ENCODE measurements around the gene C8G.

DNA sequence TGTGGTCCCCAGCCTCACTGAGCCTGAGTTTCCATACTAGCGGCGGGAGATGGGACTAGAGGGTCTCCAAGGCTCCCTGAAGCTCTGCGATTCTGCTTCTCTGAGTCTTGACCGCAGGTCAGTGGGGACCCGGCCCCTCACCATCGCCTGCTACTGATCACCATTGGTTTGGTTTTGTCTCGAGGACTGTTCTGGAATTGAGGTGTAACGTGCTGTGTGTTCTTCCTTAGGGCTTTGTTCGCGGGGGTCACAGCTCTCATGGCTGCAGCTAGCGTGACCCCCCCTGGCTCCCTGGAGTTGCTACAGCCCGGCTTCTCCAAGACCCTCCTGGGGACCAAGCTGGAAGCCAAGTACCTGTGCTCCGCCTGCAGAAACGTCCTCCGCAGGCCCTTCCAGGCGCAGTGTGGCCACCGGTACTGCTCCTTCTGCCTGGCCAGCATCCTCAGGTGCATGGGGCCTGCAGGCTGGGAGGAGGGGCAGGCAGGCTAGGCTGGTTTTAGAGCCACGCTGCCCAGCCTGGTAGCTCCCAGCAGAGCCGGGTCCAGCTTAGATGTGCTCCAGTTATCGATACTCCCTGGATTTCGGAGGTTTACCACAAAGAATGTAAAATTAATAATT is 46.5 kb upstream of the C8G start:
- TF ChIP-seq SIN3A (IDR thresholded peaks at IDR 0.05; ENCODE audit: borderline replicate concordance, insufficient read depth, low read depth, low read length): no peak
- TF ChIP-seq, protein P1, sequence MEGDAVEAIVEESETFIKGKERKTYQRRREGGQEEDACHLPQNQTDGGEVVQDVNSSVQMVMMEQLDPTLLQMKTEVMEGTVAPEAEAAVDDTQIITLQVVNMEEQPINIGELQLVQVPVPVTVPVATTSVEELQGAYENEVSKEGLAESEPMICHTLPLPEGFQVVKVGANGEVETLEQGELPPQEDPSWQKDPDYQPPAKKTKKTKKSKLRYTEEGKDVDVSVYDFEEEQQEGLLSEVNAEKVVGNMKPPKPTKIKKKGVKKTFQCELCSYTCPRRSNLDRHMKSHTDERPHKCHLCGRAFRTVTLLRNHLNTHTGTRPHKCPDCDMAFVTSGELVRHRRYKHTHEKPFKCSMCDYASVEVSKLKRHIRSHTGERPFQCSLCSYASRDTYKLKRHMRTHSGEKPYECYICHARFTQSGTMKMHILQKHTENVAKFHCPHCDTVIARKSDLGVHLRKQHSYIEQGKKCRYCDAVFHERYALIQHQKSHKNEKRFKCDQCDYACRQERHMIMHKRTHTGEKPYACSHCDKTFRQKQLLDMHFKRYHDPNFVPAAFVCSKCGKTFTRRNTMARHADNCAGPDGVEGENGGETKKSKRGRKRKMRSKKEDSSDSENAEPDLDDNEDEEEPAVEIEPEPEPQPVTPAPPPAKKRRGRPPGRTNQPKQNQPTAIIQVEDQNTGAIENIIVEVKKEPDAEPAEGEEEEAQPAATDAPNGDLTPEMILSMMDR (IDR thresholded peaks at IDR 0.05): no peak
- no peak for TF ChIP-seq POLR2AphosphoS5 (IDR thresholded peaks at IDR 0.05; ENCODE audit: low read depth, low read length)
